ENCODE results near the gene RSPO1. TPM values are rescaled to one million over a fixed set of nuclear protein-coding genes. Genes with fewer than 3 reads are reported as not detected.

RSPO1 gene
- total and polyA plus RNA-seq, 8 donors, result 0.09 to 0.46 (median 0.13) TPM; not detected in 3

- ATAC-seq (no peak), DNase-seq (peak in 1 of 6 donors; percentile 29), FAIRE-seq (no peak)
- Histone ChIP-seq H3K9me3 (no peaks in the 10 kb centered on the region), H3K27ac (no peak overlapping the region), H3K4me1 (no peaks in the 10 kb centered on the region), H3K36me3 (no peaks in the 10 kb centered on the region), H3K4me3 (no peak overlapping the region), H3K27me3 (no peaks in the 10 kb centered on the region)
- TF ChIP-seq, protein P1, sequence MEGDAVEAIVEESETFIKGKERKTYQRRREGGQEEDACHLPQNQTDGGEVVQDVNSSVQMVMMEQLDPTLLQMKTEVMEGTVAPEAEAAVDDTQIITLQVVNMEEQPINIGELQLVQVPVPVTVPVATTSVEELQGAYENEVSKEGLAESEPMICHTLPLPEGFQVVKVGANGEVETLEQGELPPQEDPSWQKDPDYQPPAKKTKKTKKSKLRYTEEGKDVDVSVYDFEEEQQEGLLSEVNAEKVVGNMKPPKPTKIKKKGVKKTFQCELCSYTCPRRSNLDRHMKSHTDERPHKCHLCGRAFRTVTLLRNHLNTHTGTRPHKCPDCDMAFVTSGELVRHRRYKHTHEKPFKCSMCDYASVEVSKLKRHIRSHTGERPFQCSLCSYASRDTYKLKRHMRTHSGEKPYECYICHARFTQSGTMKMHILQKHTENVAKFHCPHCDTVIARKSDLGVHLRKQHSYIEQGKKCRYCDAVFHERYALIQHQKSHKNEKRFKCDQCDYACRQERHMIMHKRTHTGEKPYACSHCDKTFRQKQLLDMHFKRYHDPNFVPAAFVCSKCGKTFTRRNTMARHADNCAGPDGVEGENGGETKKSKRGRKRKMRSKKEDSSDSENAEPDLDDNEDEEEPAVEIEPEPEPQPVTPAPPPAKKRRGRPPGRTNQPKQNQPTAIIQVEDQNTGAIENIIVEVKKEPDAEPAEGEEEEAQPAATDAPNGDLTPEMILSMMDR (IDR thresholded peaks at IDR 0.05), result no peak
- WGBS, 2 donors, result 67 to 75% methylated on average over 11 of the region's 11 CpGs
- intact Hi-C loops (cut with DNase I), result no loop called here
Measured at GRCh38 chr1:37656881-37657280, 22.2 kb upstream of the RSPO1 start.

DNA sequence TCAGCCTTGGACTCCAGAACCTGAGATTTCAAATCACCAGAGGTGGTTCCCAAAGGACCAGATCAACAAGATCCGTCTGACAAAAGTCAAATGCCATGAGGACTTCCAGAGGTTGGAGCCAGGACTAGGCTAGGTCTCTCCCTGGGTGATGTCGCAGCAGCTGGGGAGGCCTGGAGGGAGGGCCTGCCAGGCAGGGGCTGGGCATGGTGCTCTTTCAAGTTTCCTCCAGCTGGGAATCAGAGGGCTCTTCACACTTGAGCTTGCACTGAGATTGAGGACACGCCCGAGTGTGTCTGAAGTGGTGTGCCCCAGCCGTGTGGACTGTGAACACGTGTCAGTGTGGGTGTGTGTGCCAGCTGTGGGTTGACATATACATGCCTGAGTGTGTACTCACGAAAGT lies 21.3 kb upstream of the RSPO1 start:
- no peaks in the 10 kb centered on the region for H3K27me3 ChIP-seq
- TF ChIP-seq, protein P1 (IDR thresholded peaks at IDR 0.05), result no peak
- no peak for DNase-seq
- no peak for FAIRE-seq
- intact Hi-C loops (cut with DNase I), result no loop called here
- H3K36me3 ChIP-seq, result no peaks in the 10 kb centered on the region
- WGBS, 2 donors, result 46 to 55% methylated on average over 7 of the region's 7 CpGs
- no peak for ATAC-seq
- H3K4me3 ChIP-seq, result no peak overlapping the region
- no peak overlapping the region for H3K27ac ChIP-seq
- H3K4me1 ChIP-seq, result no peaks in the 10 kb centered on the region
- H3K9me3 ChIP-seq, result no peaks in the 10 kb centered on the region

DNA sequence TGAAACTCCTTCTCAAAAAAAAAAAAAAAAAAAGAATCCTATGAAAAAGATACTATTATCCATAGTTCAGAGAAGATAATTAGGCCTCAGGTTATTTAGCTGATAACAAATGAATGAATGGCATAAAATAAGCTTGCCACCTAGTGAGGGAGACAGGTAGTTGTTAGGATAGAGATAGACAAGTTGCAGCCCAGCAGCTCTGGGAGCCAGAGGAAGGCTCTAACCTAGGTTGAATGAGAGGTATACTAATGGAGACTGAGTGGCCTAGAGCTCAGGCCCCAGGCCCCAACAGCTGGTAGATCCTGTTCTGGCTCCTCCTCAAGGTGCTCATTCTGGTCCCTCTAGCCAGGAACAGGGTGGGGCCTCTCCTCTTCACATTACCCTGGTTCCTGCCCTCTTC lies 20.6 kb upstream of the RSPO1 start:
- H3K4me3 ChIP-seq, result no peak overlapping the region
- no peak overlapping the region for H3K27ac ChIP-seq
- no peaks in the 10 kb centered on the region for H3K36me3 ChIP-seq
- ATAC-seq (no peak), FAIRE-seq (no peak), DNase-seq (no peak)
- TF ChIP-seq, protein P1 (IDR thresholded peaks at IDR 0.05), result no peak
- H3K9me3 ChIP-seq, result no peaks in the 10 kb centered on the region
- no peaks in the 10 kb centered on the region for H3K4me1 ChIP-seq
- H3K27me3 ChIP-seq, result no peaks in the 10 kb centered on the region
- intact Hi-C loops (cut with DNase I), result no loop called here

- ATAC-seq (no peak), FAIRE-seq (no peak)
Measured at GRCh38 chr1:37653906-37654305, 19.2 kb upstream of the RSPO1 start.

DNA sequence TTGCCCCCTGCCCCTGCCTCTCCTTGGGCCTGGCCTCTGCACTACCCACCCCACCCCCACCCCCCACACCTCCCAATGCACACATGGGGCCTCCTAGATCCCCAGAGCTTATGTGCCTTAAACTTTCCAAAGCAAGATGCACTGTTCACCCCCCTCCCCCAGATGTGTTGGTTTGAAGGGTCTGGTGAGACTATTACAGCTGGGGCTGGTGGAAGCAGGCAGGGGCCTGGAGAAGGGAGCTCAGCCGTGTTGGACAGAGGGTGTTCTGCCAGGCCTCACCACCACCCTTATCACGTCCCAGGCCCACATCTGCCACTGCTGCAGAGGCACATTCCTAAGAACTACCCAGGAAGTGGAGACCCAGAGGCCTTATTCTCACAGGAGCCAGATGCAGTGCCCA lies 18.3 kb upstream of the RSPO1 start:
- WGBS, 2 donors, result 24 to 61% methylated on average over 2 of the region's 2 CpGs
- Histone ChIP-seq H3K9me3 (no peaks in the 10 kb centered on the region), H3K36me3 (no peaks in the 10 kb centered on the region), H3K27ac (no peak overlapping the region), H3K4me3 (no peak overlapping the region), H3K4me1 (no peaks in the 10 kb centered on the region), H3K27me3 (no peaks in the 10 kb centered on the region)
- ATAC-seq (no peak), DNase-seq (no peak), FAIRE-seq (no peak)
- TF ChIP-seq, protein P1 (IDR thresholded peaks at IDR 0.05), result no peak
- intact Hi-C loops (cut with DNase I), result no loop called here

More at GRCh38 chr1:37653906-37654305, 19.2 kb upstream of the RSPO1 start:
- DNase-seq, result no peak
- H3K4me1 ChIP-seq, result no peaks in the 10 kb centered on the region
- TF ChIP-seq, protein P1 (IDR thresholded peaks at IDR 0.05), result no peak
- no peak overlapping the region for H3K4me3 ChIP-seq
- no peak overlapping the region for H3K27ac ChIP-seq
- no peaks in the 10 kb centered on the region for H3K36me3 ChIP-seq
- WGBS, 2 donors, result 45 to 46% methylated on average over 5 of the region's 5 CpGs
- no peaks in the 10 kb centered on the region for H3K27me3 ChIP-seq
- intact Hi-C loops (cut with DNase I), result no loop called here
- H3K9me3 ChIP-seq, result no peaks in the 10 kb centered on the region

All from pancreas (tissue), 10 donors.